Astrocyte of the cerebellum (primary cell): ENCODE data around the gene CTF1.
"Not testable (repeated sequence)": the region's sequence is repeated elsewhere in the genome, so short reads cannot be mapped to it uniquely, and the experiment has no call there.

Experiments used
- DNase-seq: peaks from one replicate; pipeline ENCODE4 v3.0.0-alpha.2; 2011; ENCODE audit warnings: low read depth
- H3K4me3 ChIP-seq: 2 replicates; pipeline ENCODE4 v1.5.1; 2011; ENCODE audit warnings: mild to moderate bottlenecking, low read depth, low read length, moderate library complexity
- in situ Hi-C: cut with HindIII; loops from 2 replicates; pipeline ENCODE4 v1.10.0; 2017; ENCODE audit warnings: low sequenced_read_pairs
- TF ChIP-seq, protein P1 (sequence below): IDR thresholded peaks from 2 replicates; pipeline ENCODE4 v1.5.1; 2012; ENCODE audit warnings: low read length, low read depth, moderate library complexity, mild to moderate bottlenecking; ENCODE audit errors: missing control alignments

The CTF1 gene

DNA sequence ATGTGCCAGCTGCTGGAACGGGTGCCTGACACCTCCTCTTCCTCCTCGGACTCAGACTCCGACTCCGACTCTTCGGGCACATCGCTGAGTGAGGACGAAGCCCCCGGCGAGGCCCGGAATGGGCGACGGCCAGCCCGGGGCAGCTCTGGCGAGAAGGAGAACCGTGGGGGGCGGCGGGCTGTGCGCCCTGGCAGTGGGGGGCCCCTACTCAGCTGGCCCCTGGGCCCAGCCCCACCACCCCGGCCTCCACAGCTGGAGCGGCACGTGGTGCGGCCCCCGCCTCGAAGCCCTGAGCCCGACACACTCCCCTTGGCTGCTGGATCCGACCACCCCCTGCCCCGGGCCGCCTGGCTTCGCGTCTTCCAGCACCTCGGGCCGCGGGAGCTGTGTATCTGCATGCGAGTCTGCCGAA is 33.8 kb downstream of the CTF1 start:
- in situ Hi-C loops, result loop anchor here (25.0 kb wide), 1 partner anchor 132 kb away; the partner anchor contains the start of genes ZNF646 and ZNF668

DNA sequence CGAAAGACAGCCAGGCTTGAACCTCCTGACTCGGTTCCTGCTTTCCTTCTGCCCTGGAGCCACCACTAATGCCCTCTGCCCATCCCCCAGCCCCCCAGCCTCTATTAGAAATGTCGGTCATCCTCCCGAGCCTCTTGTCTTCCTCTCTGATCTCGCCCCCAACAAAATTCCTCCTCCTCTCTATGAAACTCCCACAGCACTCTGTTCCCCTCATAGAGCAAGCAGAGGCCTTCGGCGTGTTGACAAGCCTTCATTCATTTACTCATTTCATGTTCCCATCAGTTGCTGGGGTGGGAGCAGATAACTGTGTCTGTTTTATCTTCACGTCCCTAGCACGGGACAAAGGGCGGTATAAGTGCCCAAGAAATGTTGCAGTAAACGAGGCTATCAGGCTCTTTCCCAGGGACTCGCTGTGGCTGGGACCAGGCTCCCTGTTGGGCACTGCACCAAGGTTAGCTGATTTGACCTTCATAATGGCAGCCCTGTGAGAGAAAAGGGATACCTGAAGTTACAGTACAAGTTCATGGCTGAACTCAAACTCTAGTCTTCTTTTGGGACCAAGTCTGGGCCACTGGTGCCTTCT is 34.7 kb downstream of the CTF1 start:
- in situ Hi-C loops, result loop anchor here (25.0 kb wide), 1 partner anchor 131 kb away; the partner anchor contains the start of genes ZNF646 and ZNF668
- DNase-seq, result no peak
- H3K4me3 ChIP-seq, result no peak overlapping the region
- TF ChIP-seq, protein P1, sequence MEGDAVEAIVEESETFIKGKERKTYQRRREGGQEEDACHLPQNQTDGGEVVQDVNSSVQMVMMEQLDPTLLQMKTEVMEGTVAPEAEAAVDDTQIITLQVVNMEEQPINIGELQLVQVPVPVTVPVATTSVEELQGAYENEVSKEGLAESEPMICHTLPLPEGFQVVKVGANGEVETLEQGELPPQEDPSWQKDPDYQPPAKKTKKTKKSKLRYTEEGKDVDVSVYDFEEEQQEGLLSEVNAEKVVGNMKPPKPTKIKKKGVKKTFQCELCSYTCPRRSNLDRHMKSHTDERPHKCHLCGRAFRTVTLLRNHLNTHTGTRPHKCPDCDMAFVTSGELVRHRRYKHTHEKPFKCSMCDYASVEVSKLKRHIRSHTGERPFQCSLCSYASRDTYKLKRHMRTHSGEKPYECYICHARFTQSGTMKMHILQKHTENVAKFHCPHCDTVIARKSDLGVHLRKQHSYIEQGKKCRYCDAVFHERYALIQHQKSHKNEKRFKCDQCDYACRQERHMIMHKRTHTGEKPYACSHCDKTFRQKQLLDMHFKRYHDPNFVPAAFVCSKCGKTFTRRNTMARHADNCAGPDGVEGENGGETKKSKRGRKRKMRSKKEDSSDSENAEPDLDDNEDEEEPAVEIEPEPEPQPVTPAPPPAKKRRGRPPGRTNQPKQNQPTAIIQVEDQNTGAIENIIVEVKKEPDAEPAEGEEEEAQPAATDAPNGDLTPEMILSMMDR, result no peak

More for the DNA sequence above, 33.8 kb downstream of the CTF1 start:
- TF ChIP-seq, protein P1, result no peak
- H3K4me3 ChIP-seq, result no peak overlapping the region
- DNase-seq, result no peak

DNA sequence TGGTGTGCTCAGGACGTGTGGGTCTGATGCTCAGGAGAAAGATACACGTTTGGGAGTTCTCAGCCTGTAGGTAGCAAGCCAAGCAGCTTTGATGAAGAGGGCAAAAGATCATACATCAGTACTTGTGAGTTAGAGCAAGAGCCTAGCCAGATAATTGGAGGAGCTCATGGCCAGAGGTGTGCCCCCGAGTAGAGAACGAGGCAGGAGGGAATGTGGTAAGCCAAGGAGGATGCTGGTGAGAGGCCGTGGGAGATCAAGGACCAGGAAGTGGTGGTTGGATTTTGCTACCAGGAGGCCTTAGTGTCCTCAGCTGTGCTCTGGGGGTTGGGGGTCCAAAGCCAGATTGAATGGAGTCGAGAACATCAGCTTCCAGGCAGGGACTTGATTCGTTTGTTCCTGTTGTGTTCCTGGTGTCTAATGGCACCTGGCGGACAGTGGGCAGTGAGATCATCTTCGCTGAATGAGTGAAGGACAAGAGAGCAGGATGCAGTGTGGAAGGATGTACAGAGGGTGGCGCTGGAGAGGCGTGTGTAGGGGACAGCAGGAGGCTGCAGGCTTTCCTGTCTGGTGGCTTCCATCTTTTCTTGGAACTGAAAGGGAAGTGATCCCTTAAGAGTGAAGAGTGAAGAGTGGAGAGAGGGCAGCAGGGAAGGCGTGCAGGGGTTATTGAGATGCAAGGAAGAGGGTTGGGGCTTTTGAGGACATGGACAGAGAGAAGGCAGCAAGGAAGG is 38.6 kb downstream of the CTF1 start:
- H3K4me3 ChIP-seq, result no peak overlapping the region
- no peak for DNase-seq
- in situ Hi-C loops, result loop anchor here (25.0 kb wide), 1 partner anchor 127 kb away; the partner anchor contains the start of genes ZNF646 and ZNF668
- TF ChIP-seq, protein P1, result peak; percentile 58

DNA sequence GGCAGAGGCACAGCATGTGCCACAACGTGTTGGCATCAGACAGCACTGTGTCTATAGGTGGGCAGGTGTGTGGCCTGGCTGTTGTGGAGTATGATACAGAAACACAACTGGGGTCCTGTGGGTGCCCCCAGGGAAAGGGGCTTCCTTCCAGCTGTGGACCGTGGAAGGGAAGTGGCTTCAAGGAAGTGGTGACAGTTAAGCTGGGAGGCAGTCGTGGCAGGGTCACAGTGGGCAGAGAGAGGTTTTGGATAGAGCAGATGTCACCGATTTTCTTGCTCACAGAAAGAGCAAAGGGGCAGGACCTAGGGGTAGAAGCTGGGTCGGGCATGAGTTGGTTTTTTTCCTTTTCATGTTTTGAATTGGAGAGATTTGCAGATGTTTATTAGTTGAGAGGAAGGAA is 41.3 kb downstream of the CTF1 start:
- in situ Hi-C loops, result loop anchor here (25.0 kb wide), 1 partner anchor 125 kb away; the partner anchor contains the start of genes ZNF646 and ZNF668
- TF ChIP-seq, protein P1, result no peak
- no peak for DNase-seq
- H3K4me3 ChIP-seq, result no peak overlapping the region

DNA sequence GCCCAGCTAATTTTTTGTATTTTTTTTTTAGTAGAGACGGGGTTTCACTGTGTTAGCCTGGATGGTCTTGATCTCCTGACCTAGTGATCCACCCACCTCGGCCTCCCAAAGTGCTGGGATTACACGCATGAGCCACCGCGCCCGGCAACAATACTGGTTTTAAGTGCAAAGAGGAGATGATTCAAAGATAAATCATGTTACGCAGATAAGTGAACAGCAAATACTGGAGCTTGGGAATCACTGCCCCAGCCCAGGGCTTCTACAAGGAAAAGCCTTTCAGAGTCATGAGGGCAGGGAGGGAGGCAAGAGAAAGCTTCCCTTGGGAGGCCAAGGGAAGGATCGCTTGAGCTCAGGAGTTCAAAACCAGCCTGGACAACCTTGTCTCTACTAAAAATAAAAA is 43.2 kb downstream of the CTF1 start:
- not testable (repeated sequence) for H3K4me3 ChIP-seq, DNase-seq
- in situ Hi-C loops, result loop anchor here (25.0 kb wide), 1 partner anchor 123 kb away; the partner anchor contains the start of genes ZNF646 and ZNF668

DNA sequence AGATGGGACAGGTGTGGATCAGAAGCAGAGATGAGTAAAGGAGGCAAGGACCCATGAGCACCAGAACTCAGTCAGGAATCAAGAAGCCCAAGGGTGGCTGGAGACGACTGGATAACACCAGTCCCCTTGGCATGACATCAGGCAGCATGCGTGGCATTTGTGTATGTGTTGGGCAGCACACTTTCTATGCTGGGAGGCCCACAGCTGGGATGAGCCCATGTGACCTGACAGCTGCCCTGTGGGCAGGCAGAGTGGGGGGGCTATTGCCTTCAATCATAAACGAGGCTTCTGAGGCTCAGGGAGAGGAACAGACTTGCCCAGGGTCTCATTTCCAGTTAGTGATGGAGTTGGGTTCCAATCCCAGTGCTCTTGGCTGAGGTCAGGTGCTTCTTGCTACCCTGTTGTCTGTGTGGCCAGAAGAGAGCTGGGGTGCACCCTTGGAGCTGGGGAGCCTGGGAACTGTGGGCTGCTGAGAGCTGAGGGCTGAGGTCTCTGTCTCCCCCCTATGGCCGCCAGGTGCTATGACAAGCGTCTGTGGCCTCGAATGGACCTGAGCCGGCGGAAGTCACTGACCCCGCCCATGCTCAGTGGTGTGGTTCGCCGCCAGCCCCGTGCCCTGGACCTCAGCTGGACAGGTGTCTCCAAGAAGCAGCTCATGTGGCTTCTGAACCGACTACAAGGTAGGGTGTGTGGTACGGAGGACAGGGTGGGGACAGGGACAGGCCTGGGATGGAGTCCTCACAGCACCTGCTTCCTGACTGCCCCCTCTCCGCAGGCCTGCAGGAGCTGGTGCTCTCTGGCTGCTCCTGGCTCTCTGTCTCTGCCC is 45.4 kb downstream of the CTF1 start:
- in situ Hi-C loops, result loop anchor here (25.0 kb wide), 1 partner anchor 120 kb away; the partner anchor contains the start of genes ZNF646 and ZNF668
- no peak overlapping the region for H3K4me3 ChIP-seq
- TF ChIP-seq, protein P1, result peak; percentile 97
- DNase-seq, result no peak
